Measurements from ENCODE around the gene RETREG1.

The RETREG1 gene

DNA sequence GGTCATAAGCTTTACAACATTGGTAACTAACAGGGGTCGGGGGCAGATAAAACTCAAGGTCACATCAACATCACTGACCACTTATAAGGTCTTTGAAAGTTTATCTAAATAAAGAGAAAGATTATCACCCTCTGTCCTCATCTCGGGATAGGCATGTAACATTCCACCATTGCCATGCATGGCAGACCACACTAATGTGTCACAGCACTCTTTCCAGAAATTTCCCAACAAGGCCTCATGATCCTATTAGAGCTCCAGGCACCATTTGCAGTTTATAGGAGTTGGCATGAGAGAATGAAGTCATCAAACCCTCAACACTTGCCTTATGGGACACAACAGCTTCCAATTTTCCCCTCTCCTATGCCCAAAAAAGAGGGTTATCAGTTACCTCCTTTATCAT is 119.3 kb downstream of the RETREG1 start:
- no peaks in the 10 kb centered on the region for H3K36me3 ChIP-seq (ENCODE audit: insufficient read depth, low read length)
- TF ChIP-seq EZH2phosphoT487 (IDR thresholded peaks at IDR 0.05; ENCODE audit: borderline replicate concordance), result no peak
- TF ChIP-seq, protein P1, sequence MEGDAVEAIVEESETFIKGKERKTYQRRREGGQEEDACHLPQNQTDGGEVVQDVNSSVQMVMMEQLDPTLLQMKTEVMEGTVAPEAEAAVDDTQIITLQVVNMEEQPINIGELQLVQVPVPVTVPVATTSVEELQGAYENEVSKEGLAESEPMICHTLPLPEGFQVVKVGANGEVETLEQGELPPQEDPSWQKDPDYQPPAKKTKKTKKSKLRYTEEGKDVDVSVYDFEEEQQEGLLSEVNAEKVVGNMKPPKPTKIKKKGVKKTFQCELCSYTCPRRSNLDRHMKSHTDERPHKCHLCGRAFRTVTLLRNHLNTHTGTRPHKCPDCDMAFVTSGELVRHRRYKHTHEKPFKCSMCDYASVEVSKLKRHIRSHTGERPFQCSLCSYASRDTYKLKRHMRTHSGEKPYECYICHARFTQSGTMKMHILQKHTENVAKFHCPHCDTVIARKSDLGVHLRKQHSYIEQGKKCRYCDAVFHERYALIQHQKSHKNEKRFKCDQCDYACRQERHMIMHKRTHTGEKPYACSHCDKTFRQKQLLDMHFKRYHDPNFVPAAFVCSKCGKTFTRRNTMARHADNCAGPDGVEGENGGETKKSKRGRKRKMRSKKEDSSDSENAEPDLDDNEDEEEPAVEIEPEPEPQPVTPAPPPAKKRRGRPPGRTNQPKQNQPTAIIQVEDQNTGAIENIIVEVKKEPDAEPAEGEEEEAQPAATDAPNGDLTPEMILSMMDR (conservative IDR thresholded peaks at IDR 0.05; ENCODE audit: low read length), result no peak
- H3K9ac ChIP-seq (ENCODE audit: low read depth, low read length, poor library complexity, severe bottlenecking), result no peak overlapping the region
- no peaks in the 10 kb centered on the region for H3F3A ChIP-seq (ENCODE audit: low read depth)
- no peaks in the 10 kb centered on the region for H4K20me1 ChIP-seq (ENCODE audit: insufficient read depth, low read length, poor library complexity, severe bottlenecking)
- H3K79me2 ChIP-seq (ENCODE audit: insufficient read depth, low read length), result no peaks in the 10 kb centered on the region
- no peak overlapping the region for H3K4me3 ChIP-seq (ENCODE audit: low read length, poor library complexity, severe bottlenecking)
- no peaks in the 10 kb centered on the region for H3K27me3 ChIP-seq (ENCODE audit: insufficient read depth, low read length, poor library complexity, severe bottlenecking)
- H3K9me2 ChIP-seq (replicated peaks; ENCODE audit: low read depth, low read length), result no peaks in the 10 kb centered on the region
- H3K4me1 ChIP-seq (ENCODE audit: insufficient read depth, low read length, poor library complexity, severe bottlenecking), result no peaks in the 10 kb centered on the region
- no peak overlapping the region for H3K4me2 ChIP-seq (ENCODE audit: low read depth, low read length, poor library complexity, severe bottlenecking)
- no peak overlapping the region for H2AFZ ChIP-seq (ENCODE audit: low read length)
- peaks cover 8% of the 10 kb centered on the region; the same call in 1 of the 2 replicates for H3K9me3 ChIP-seq (ENCODE audit: insufficient read depth, low read depth, low read length)

DNA sequence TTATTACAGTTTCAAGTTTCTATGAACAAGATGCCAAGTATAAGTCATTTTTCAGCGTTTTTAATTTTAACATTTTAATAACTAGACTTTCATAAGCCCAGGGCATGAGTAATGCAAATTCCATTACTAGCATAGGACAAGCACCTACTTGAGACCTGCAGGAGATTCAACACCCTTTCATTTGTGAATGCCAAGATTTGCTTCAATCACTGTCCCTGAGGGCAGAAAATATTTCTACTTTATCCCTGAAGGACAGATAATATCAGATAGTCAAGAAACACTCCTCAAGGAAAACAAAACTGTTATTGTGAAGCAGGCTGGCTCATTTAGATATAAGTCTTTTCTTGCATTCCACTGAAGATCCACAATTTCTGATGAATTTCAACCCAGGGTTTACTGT is 123.5 kb downstream of the RETREG1 start:
- Histone ChIP-seq H3K36me3 (ENCODE audit: insufficient read depth, low read length) (no peaks in the 10 kb centered on the region), H2AFZ (ENCODE audit: low read length) (no peak overlapping the region), H3K9me2 (replicated peaks; ENCODE audit: low read depth, low read length) (no peaks in the 10 kb centered on the region), H3K4me3 (ENCODE audit: low read length, poor library complexity, severe bottlenecking) (no peak overlapping the region), H3K4me2 (ENCODE audit: low read depth, low read length, poor library complexity, severe bottlenecking) (no peak overlapping the region), H3K9ac (ENCODE audit: low read depth, low read length, poor library complexity, severe bottlenecking) (no peak overlapping the region), H3K79me2 (ENCODE audit: insufficient read depth, low read length) (no peaks in the 10 kb centered on the region), H3F3A (ENCODE audit: low read depth) (no peaks in the 10 kb centered on the region), H3K9me3 (ENCODE audit: insufficient read depth, low read depth, low read length) (peaks cover 8% of the 10 kb centered on the region; the same call in 1 of the 2 replicates), H3K27me3 (ENCODE audit: insufficient read depth, low read length, poor library complexity, severe bottlenecking) (no peaks in the 10 kb centered on the region), H4K20me1 (ENCODE audit: insufficient read depth, low read length, poor library complexity, severe bottlenecking) (no peaks in the 10 kb centered on the region), H3K4me1 (ENCODE audit: insufficient read depth, low read length, poor library complexity, severe bottlenecking) (no peaks in the 10 kb centered on the region)
- no peak for TF ChIP-seq EZH2phosphoT487 (IDR thresholded peaks at IDR 0.05; ENCODE audit: borderline replicate concordance)
- TF ChIP-seq, protein P1 (conservative IDR thresholded peaks at IDR 0.05; ENCODE audit: low read length), result no peak

DNA sequence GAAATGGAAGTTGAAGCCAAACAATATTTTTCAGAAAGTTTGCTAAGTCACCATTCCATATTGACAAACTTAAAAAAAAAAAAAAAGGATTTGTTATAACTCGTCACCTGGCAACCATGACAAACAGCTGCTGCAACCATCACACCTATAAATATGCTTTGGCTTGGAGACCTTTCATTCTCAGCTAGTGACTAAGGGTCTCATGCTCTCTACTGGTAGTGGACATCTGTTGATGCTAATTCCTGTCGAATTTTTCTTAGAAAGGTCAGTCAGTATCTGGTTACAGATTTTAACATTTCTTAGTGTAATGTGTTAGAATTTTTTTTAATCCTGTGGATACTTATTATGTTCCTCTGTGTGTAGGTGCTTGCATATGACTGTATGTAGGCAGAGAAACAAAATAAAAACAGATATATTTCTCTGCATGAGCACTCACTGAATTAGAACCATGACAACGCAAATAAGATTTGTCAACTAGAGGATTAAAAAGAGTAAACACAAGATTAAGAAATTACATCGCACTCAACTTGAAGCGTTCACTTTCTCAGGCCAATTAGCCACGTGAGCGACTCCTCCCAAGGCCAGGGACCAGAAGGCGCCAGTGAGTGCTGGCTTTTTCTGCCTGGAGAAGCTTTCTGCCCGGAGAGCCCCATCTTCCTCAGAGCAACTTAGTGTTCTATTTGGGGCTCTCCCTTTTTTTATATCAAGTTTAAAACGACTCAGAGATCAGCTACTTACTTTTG is 124.2 kb downstream of the RETREG1 start:
- Histone ChIP-seq H3K9me2 (replicated peaks; ENCODE audit: low read depth, low read length) (no peaks in the 10 kb centered on the region), H3K79me2 (ENCODE audit: insufficient read depth, low read length) (no peaks in the 10 kb centered on the region), H3K9me3 (ENCODE audit: insufficient read depth, low read depth, low read length) (peaks cover 8% of the 10 kb centered on the region; the same call in 1 of the 2 replicates), H2AFZ (ENCODE audit: low read length) (no peak overlapping the region), H3F3A (ENCODE audit: low read depth) (no peaks in the 10 kb centered on the region), H3K36me3 (ENCODE audit: insufficient read depth, low read length) (no peaks in the 10 kb centered on the region), H3K4me1 (ENCODE audit: insufficient read depth, low read length, poor library complexity, severe bottlenecking) (no peaks in the 10 kb centered on the region), H3K27me3 (ENCODE audit: insufficient read depth, low read length, poor library complexity, severe bottlenecking) (no peaks in the 10 kb centered on the region), H3K4me3 (ENCODE audit: low read length, poor library complexity, severe bottlenecking) (no peak overlapping the region), H4K20me1 (ENCODE audit: insufficient read depth, low read length, poor library complexity, severe bottlenecking) (no peaks in the 10 kb centered on the region), H3K4me2 (ENCODE audit: low read depth, low read length, poor library complexity, severe bottlenecking) (no peak overlapping the region), H3K9ac (ENCODE audit: low read depth, low read length, poor library complexity, severe bottlenecking) (no peak overlapping the region)
- TF ChIP-seq, protein P1 (conservative IDR thresholded peaks at IDR 0.05; ENCODE audit: low read length), result no peak
- no peak for TF ChIP-seq EZH2phosphoT487 (IDR thresholded peaks at IDR 0.05; ENCODE audit: borderline replicate concordance)
